ENCODE results near the gene AKT2. TPM values are rescaled to one million over a fixed set of nuclear protein-coding genes. Genes with fewer than 3 reads are reported as not detected.

AKT2 gene
- total RNA-seq, 1 experiment from 2014 or later = 53.8 TPM

DNA sequence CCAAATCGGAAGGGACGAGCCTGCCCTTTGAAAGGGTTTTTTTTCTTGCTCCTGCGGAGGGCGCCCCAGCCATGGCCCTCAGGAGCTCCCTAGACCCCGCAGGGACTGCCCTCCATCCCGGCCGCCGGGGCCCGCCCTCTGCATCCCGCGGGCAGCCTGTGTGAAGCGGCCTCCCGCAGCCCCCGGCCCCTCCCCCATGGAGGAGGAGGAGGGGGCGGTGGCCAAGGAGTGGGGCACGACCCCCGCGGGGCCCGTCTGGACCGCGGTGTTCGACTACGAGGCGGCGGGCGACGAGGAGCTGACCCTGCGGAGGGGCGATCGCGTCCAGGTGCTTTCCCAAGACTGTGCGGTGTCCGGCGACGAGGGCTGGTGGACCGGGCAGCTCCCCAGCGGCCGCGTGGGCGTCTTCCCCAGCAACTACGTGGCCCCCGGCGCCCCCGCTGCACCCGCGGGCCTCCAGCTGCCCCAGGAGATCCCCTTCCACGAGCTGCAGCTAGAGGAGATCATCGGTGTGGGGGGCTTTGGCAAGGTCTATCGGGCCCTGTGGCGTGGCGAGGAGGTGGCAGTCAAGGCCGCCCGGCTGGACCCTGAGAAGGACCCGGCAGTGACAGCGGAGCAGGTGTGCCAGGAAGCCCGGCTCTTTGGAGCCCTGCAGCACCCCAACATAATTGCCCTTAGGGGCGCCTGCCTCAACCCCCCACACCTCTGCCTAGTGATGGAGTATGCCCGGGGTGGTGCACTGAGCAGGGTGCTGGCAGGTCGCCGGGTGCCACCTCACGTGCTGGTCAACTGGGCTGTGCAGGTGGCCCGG lies 93.1 kb downstream of the AKT2 start:
- peak; percentile 42 for DNase-seq (ENCODE audit: low read depth, low spot score)
- in situ Hi-C loops (cut with HindIII; ENCODE audit: low pct_unique_long_range_greater_than_20kb, low sequenced_read_pairs) = no loop called here

GRCh38 chr19:40190891-40191835 lies 94.0 kb downstream of the AKT2 start, which contains the start of gene MAP3K10:
Gene MAP3K10 (plus strand): TSS chr19:40191426. CDS start chr19:40192032, 606 bp downstream.
- in situ Hi-C loops (cut with HindIII; ENCODE audit: low pct_unique_long_range_greater_than_20kb, low sequenced_read_pairs) = no loop called here
- peak; percentile 71 for DNase-seq (ENCODE audit: low read depth, low spot score)

- in situ Hi-C loops (cut with HindIII; ENCODE audit: low pct_unique_long_range_greater_than_20kb, low sequenced_read_pairs) = no loop called here
- no peak for DNase-seq (ENCODE audit: low read depth, low spot score)
Measured at GRCh38 chr19:40184273-40184672, 100.9 kb downstream of the AKT2 start.

Small RNA genes lying within 50 kb of the gene (small RNA-seq; reads per million reads assigned to genes)
- gene MIR641 (0.04 to 4.0 reads per million in 2 experiments), gene RNU6-945P (0 reads per million in 2 experiments)

Other genes starting within 250 kb of the AKT2 start
- gene ZNF780B, start 229.1 kb downstream of the AKT2 start, total RNA-seq (2014; rRNA removed; shearing (Covaris generic)) = 5.2 and 5.9 TPM in 2 replicates
- 16.9 and 19.0 TPM in 2 replicates for gene ZNF780A, start 194.4 kb downstream of the AKT2 start, total RNA-seq (2014; rRNA removed; shearing (Covaris generic))
- 12.0 and 14.1 TPM in 2 replicates for gene MAP3K10, start 93.9 kb downstream of the AKT2 start, total RNA-seq (2014; rRNA removed; shearing (Covaris generic))
- not detected in 2 replicates for gene TTC9B, start 67.0 kb downstream of the AKT2 start, total RNA-seq (2014; rRNA removed; shearing (Covaris generic))
- gene CCNP, start 58.7 kb downstream of the AKT2 start, total RNA-seq (2014; rRNA removed; shearing (Covaris generic)) = 0.08 TPM in 1 of 2 replicates, not detected in the other
- 3.4 and 4.1 TPM in 2 replicates for gene C19orf47, start 63.1 kb upstream of the AKT2 start, total RNA-seq (2014; rRNA removed; shearing (Covaris generic))
- gene PLD3, start 63.4 kb upstream of the AKT2 start, total RNA-seq (2014; rRNA removed; shearing (Covaris generic)) = 69.0 and 73.4 TPM in 2 replicates
- gene HIPK4, start 104.8 kb upstream of the AKT2 start, total RNA-seq (2014; rRNA removed; shearing (Covaris generic)) = 0.08 TPM in 1 of 2 replicates, not detected in the other
- gene PRX, start 128.0 kb upstream of the AKT2 start, total RNA-seq (2014; rRNA removed; shearing (Covaris generic)) = 0.95 and 1.1 TPM in 2 replicates
- 6.6 and 8.9 TPM in 2 replicates for gene SERTAD1, start 140.6 kb upstream of the AKT2 start, total RNA-seq (2014; rRNA removed; shearing (Covaris generic))
- 10.8 and 12.8 TPM in 2 replicates for gene SERTAD3, start 159.0 kb upstream of the AKT2 start, total RNA-seq (2014; rRNA removed; shearing (Covaris generic))
- 104 and 110 TPM in 2 replicates for gene BLVRB, start 180.4 kb upstream of the AKT2 start, total RNA-seq (2014; rRNA removed; shearing (Covaris generic))
- gene SPTBN4, start 181.7 kb upstream of the AKT2 start, total RNA-seq (2014; rRNA removed; shearing (Covaris generic)) = 0.32 and 0.53 TPM in 2 replicates